H9 (cell line): ENCODE data around the gene DGCR8. TPM values are rescaled to one million over a fixed set of nuclear protein-coding genes. Genes with fewer than 3 reads are reported as not detected.

Experiments used
- DNase-seq: peaks from one replicate; pipeline ENCODE4 v3.0.0-alpha.2; 2017
- H2AFZ ChIP-seq: one replicate; pipeline ENCODE4 v1.6.1; 2013; ENCODE audit warnings: mild to moderate bottlenecking, low read length, control low read depth, moderate library complexity
- H2AK5ac ChIP-seq: 2 replicates; pipeline ENCODE4 v1.6.1; 2013; ENCODE audit warnings: low read length, control low read depth, mixed read lengths; ENCODE audit not compliant: insufficient read length
- H2BK120ac ChIP-seq: one replicate; pipeline ENCODE4 v1.6.1; 2013; ENCODE audit warnings: low read depth, mild to moderate bottlenecking, low read length, control low read depth, inconsistent platforms; ENCODE audit not compliant: poor library complexity, severe bottlenecking
- H2BK12ac ChIP-seq: 2 replicates; pipeline ENCODE4 v1.6.1; 2013; ENCODE audit warnings: low read length, control low read depth, mixed read lengths, low read depth; ENCODE audit not compliant: insufficient read length
- H2BK15ac ChIP-seq: 2 replicates; pipeline ENCODE4 v1.6.1; 2013; ENCODE audit warnings: low read depth, low read length, control low read depth
- H2BK20ac ChIP-seq: one replicate; pipeline ENCODE4 v1.6.1; 2013; ENCODE audit warnings: low read depth, mild to moderate bottlenecking, low read length, control low read depth, inconsistent platforms; ENCODE audit not compliant: poor library complexity, severe bottlenecking
- H2BK5ac ChIP-seq: 2 replicates; pipeline ENCODE4 v1.6.1; 2013; ENCODE audit warnings: low read length, control low read depth, mixed read lengths; ENCODE audit not compliant: insufficient read length
- H3K14ac ChIP-seq: 2 replicates; pipeline ENCODE4 v1.6.1; 2013; ENCODE audit warnings: low read length, control low read depth; ENCODE audit not compliant: insufficient read depth
- H3K18ac ChIP-seq: 2 replicates; pipeline ENCODE4 v1.6.1; 2013; ENCODE audit warnings: low read depth, mild to moderate bottlenecking, mixed read lengths, low read length, control low read depth; ENCODE audit not compliant: insufficient read length
- H3K23ac ChIP-seq: 2 replicates; pipeline ENCODE4 v1.6.1; 2013; ENCODE audit warnings: low read length, control low read depth, mixed read lengths, low read depth; ENCODE audit not compliant: insufficient read length
- H3K23me2 ChIP-seq: 2 replicates; pipeline ENCODE4 v1.6.1; 2013; ENCODE audit warnings: low read depth, mild to moderate bottlenecking, mixed read lengths, low read length, control low read depth; ENCODE audit not compliant: insufficient read length, poor library complexity, severe bottlenecking
- H3K27ac ChIP-seq: 2 replicates; pipeline ENCODE4 v1.5.1; 2013; ENCODE audit warnings: low read length, control low read depth, mixed read lengths, low read depth; ENCODE audit not compliant: insufficient read length
- H3K27me3 ChIP-seq: 2 replicates; pipeline ENCODE4 v1.6.1; 2013; ENCODE audit warnings: low read length, control low read depth, inconsistent platforms; ENCODE audit not compliant: insufficient read depth
- H3K4ac ChIP-seq: 2 replicates; pipeline ENCODE4 v1.6.1; 2013; ENCODE audit warnings: low read depth, mild to moderate bottlenecking, control low read depth, inconsistent platforms, low read length, moderate library complexity
- H3K4me1 ChIP-seq: 2 replicates; pipeline ENCODE4 v1.6.1; 2013; ENCODE audit warnings: low read length, control low read depth, inconsistent platforms; ENCODE audit not compliant: insufficient read depth
- H3K4me2 ChIP-seq: 2 replicates; pipeline ENCODE4 v1.6.1; 2013; ENCODE audit warnings: low read length, control low read depth, mixed read lengths; ENCODE audit not compliant: insufficient read length, insufficient read depth
- H3K56ac ChIP-seq: 2 replicates; pipeline ENCODE4 v1.6.1; 2013; ENCODE audit warnings: low read depth, mild to moderate bottlenecking, mixed read lengths, low read length, control low read depth; ENCODE audit not compliant: insufficient read length
- H3K79me1 ChIP-seq: 2 replicates; pipeline ENCODE4 v1.6.1; 2013; ENCODE audit warnings: low read depth, mild to moderate bottlenecking, moderate library complexity, low read length, control low read depth, inconsistent platforms; ENCODE audit not compliant: insufficient read depth, poor library complexity, severe bottlenecking
- H3K79me2 ChIP-seq: 2 replicates; pipeline ENCODE4 v1.6.1; 2013; ENCODE audit warnings: low read length, control low read depth, inconsistent platforms; ENCODE audit not compliant: insufficient read depth
- H3K9ac ChIP-seq: 2 replicates; pipeline ENCODE4 v1.6.1; 2013; ENCODE audit warnings: low read length, control low read depth, mixed read lengths; ENCODE audit not compliant: insufficient read length; ENCODE audit errors: extremely low read depth
- H3K9me3 ChIP-seq: one replicate; pipeline ENCODE4 v1.6.1; 2013; ENCODE audit warnings: low read depth, low read length, inconsistent platforms; ENCODE audit not compliant: control insufficient read depth
- H3T11ph ChIP-seq: one replicate; pipeline ENCODE4 v1.6.1; 2013; ENCODE audit warnings: mild to moderate bottlenecking, low read length, control low read depth, inconsistent platforms
- H4K20me1 ChIP-seq: one replicate; pipeline ENCODE4 v1.6.1; 2013; ENCODE audit not compliant: control insufficient read depth, insufficient read length, insufficient read depth
- H4K5ac ChIP-seq: 2 replicates; pipeline ENCODE4 v1.6.1; 2013; ENCODE audit warnings: low read depth, mild to moderate bottlenecking, mixed read lengths, low read length, control low read depth; ENCODE audit not compliant: insufficient read length
- H4K8ac ChIP-seq: replicated peaks from 2 replicates; pipeline ENCODE4 v1.6.1; 2013; ENCODE audit warnings: low read length, control low read depth, mixed read lengths, low read depth; ENCODE audit not compliant: insufficient read length
- H4K91ac ChIP-seq: 2 replicates; pipeline ENCODE4 v1.6.1; 2013; ENCODE audit warnings: low read depth, mild to moderate bottlenecking, moderate library complexity, mixed read lengths, low read length, control low read depth; ENCODE audit not compliant: insufficient read length
- H3K27ac Mint-ChIP-seq, 3 experiments: 2 replicates in 2 of 3; 3 replicates in 1 of 3; pipeline ENCODE4 v1.8.0; 2020 to 2021; ENCODE audit warnings: mixed read lengths in 3 of 3, mild to moderate bottlenecking in 1 of 3, moderate library complexity in 1 of 3
- H3K27me3 Mint-ChIP-seq: 2 replicates; pipeline ENCODE4 v1.8.0; 2021; ENCODE audit warnings: low read depth, mild to moderate bottlenecking, moderate library complexity, mixed read lengths
- H3K36me3 Mint-ChIP-seq, 3 experiments: 2 replicates in 2 of 3; 3 replicates in 1 of 3; pipeline ENCODE4 v1.8.0; 2020 to 2021; ENCODE audit warnings: low read depth in 3 of 3, mixed read lengths in 3 of 3; ENCODE audit not compliant: insufficient read depth in 1 of 3
- H3K4me1 Mint-ChIP-seq, 2 experiments: 2 replicates each; pipeline ENCODE4 v1.8.0; 2020; ENCODE audit warnings: mixed read lengths in 2 of 2
- H3K4me3 Mint-ChIP-seq, 2 experiments: 2 replicates in 1 of 2; 3 replicates in 1 of 2; pipeline ENCODE4 v1.8.0; 2020 to 2021; ENCODE audit warnings: mild to moderate bottlenecking in 2 of 2, mixed read lengths in 2 of 2, moderate library complexity in 1 of 2
- H3K9me3 Mint-ChIP-seq, 2 experiments: 2 replicates in 1 of 2; 3 replicates in 1 of 2; pipeline ENCODE4 v1.8.0; 2020; ENCODE audit warnings: mild to moderate bottlenecking in 2 of 2, mixed read lengths in 2 of 2, moderate library complexity in 1 of 2
- CTCF ChIP-seq: fragments of 200-600 bp; sonication (generic); conservative IDR thresholded peaks from 3 replicates; pipeline ENCODE4 v1.8.0; 2021; ENCODE audit warnings: antibody characterized with exemption, mild to moderate bottlenecking
- WGBS: extraction: QIAGEN DNeasy Blood & Tissue Kit; methylation state at CpG from one replicate; pipeline ENCODE4 v1.1.7; 2013; ENCODE audit warnings: missing lambda C conversion rate, low lambda C conversion rate, mixed read lengths; ENCODE audit not compliant: insufficient read length; ENCODE audit errors: extremely low coverage; 5-methylcytosine and 5-hydroxymethylcytosine counted together
- total RNA-seq: library from RNA; stranded (reverse); gene quantifications from 2 replicates; pipeline ENCODE4 v1.2.1, GENCODE V29; 2021

DGCR8 gene
- total RNA-seq, 1 experiment from 2014 or later, result 74.5 TPM

GRCh38 chr22:20093418-20094196, 13.6 kb downstream of the DGCR8 start:
- no peaks in the 10 kb centered on the region for H3K9me3 ChIP-seq
- no peak overlapping the region for H3K27ac ChIP-seq
- Mint-ChIP-seq H3K27me3 (no peaks in the 10 kb centered on the region; the same call in 1 of the 2 replicates), H3K4me1 (no peaks in the 10 kb centered on the region), H3K27ac (no peak overlapping the region), H3K4me3 (no peak overlapping the region), H3K36me3 (peaks cover 80 to 100% (median 98%) of the 10 kb centered on the region in 3 experiments), H3K9me3 (no peaks in the 10 kb centered on the region)
- H2BK5ac ChIP-seq, result no peak overlapping the region
- H3K79me1 ChIP-seq, result peaks cover 2% of the 10 kb centered on the region
- H2BK12ac ChIP-seq, result no peak overlapping the region
- H4K91ac ChIP-seq, result no peak overlapping the region
- no peaks in the 10 kb centered on the region for H3K4me1 ChIP-seq
- H3K9ac ChIP-seq, result no peak overlapping the region
- H3K4ac ChIP-seq, result no peak overlapping the region
- no peak overlapping the region for H3K14ac ChIP-seq
- no peak overlapping the region for H3K4me2 ChIP-seq
- no CpG with 5 or more reads among the region's 13 CpGs for WGBS
- TF ChIP-seq CTCF, result no peak
- no peak overlapping the region for H2AK5ac ChIP-seq
- H3K27me3 ChIP-seq, result no peaks in the 10 kb centered on the region
- no peak overlapping the region for H4K8ac ChIP-seq
- no peak overlapping the region for H2BK15ac ChIP-seq
- no peaks in the 10 kb centered on the region for H4K20me1 ChIP-seq
- no peak overlapping the region for H2BK20ac ChIP-seq
- H3K23me2 ChIP-seq, result no peaks in the 10 kb centered on the region
- no peak overlapping the region for H2AFZ ChIP-seq
- no peak overlapping the region for H4K5ac ChIP-seq
- H3K56ac ChIP-seq, result no peak overlapping the region
- no peak overlapping the region for H3K18ac ChIP-seq
- no peak overlapping the region for H3T11ph ChIP-seq
- DNase-seq, result no peak
- no peaks in the 10 kb centered on the region for H3K79me2 ChIP-seq
- H2BK120ac ChIP-seq, result no peak overlapping the region
- H3K23ac ChIP-seq, result no peak overlapping the region
